HT-29 (cell line): ENCODE results near the gene YY1. TPM values are rescaled to one million over a fixed set of nuclear protein-coding genes. Genes with fewer than 3 reads are reported as not detected.

ENCODE experiments used
- DNase-seq: peaks from one replicate; pipeline ENCODE4 v3.0.0-alpha.2; 2015; ENCODE audit warnings: low spot score
- total RNA-seq: library from RNA; depleted of rRNA; stranded (reverse); fragments of >200 nt; shearing (Covaris generic); gene quantifications from 2 replicates; pipeline ENCODE4 v1.2.3, GENCODE V29; 2014

Gene YY1
- total RNA-seq, 1 experiment from 2014 or later = 63.2 TPM

GRCh38 chr14:100312877-100313400 is 74.0 kb downstream of the YY1 start:
- no peak for DNase-seq

GRCh38 chr14:100313464-100314230 is 74.7 kb downstream of the YY1 start:
- DNase-seq = no peak

GRCh38 chr14:100314724-100315123 is 75.8 kb downstream of the YY1 start:
- no peak for DNase-seq

GRCh38 chr14:100317389-100317788 is 78.4 kb downstream of the YY1 start:
- DNase-seq = no peak

GRCh38 chr14:100317912-100318808 is 79.2 kb downstream of the YY1 start:
- no peak for DNase-seq

GRCh38 chr14:100320157-100320856 is 81.4 kb downstream of the YY1 start:
- no peak for DNase-seq

GRCh38 chr14:100321473-100322137 is 82.7 kb downstream of the YY1 start:
- no peak for DNase-seq

GRCh38 chr14:100322138-100322957 is 83.4 kb downstream of the YY1 start:
- no peak for DNase-seq

- no peak for DNase-seq
These were observed 84.4 kb downstream of the YY1 start, which contains the start of gene SLC25A47 for GRCh38 chr14:100323121-100323941. SLC25A47 (plus strand) TSS chr14:100323339; CDS start chr14:100323415, 76 bp downstream.

GRCh38 chr14:100323942-100324307 is 85.0 kb downstream of the YY1 start:
- DNase-seq = no peak

- no peak for DNase-seq
These were observed 86.3 kb downstream of the YY1 start for GRCh38 chr14:100325231-100325632.

GRCh38 chr14:100325958-100326357 is 87.0 kb downstream of the YY1 start:
- no peak for DNase-seq

- no peak for DNase-seq
These were observed 88.2 kb downstream of the YY1 start for GRCh38 chr14:100327128-100327527.

GRCh38 chr14:100328495-100329163 is 89.7 kb downstream of the YY1 start:
- DNase-seq = peak; percentile 47

- DNase-seq = no peak
These were observed 90.5 kb downstream of the YY1 start for GRCh38 chr14:100329233-100330006.

- no peak for DNase-seq
These were observed 91.0 kb downstream of the YY1 start for GRCh38 chr14:100330007-100330344.

- DNase-seq = no peak
These were observed 91.5 kb downstream of the YY1 start for GRCh38 chr14:100330388-100330931.
